NCI-H2029 treated with DMSO at 0.1 percent for 48 hours (cell line): ENCODE data around the gene ENKD1.

Experiments
- DNase-seq: peaks from one replicate; lab custom pipeline; 2025; lab: John Stamatoyannopoulos, UW

The ENKD1 gene

DNA sequence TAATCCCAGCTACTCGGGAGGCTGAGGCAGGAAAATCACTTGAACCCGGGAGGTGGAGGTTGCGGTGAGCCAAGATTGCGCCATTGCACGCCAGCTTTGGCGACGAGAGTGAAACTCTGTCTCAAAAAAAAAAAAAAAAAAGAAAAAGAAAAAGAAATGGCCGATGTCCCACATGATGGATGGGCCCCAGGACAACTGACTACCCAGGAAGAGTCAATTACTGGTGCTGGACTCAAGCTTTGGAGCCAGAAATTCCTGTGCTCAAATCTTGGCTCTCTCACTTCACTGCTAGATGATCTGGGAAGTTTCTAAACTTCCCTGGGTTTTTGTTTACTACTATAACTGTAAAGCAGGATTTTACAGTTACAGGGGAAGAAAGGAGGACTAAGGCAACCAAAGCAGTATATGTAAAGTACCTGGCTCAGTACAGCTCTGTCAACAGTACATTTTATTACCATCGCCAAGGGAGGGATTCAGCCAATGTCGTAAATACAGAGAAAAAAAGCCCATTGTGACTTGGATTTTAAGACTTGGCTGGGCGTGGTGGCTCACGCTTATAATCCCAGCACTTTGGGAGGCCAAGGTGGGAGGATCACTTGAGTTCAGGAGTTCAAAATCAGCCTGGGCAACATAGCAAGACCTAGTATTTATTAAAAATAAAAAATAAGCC lies 11.9 kb upstream of the ENKD1 start:
- no peak for DNase-seq

DNA sequence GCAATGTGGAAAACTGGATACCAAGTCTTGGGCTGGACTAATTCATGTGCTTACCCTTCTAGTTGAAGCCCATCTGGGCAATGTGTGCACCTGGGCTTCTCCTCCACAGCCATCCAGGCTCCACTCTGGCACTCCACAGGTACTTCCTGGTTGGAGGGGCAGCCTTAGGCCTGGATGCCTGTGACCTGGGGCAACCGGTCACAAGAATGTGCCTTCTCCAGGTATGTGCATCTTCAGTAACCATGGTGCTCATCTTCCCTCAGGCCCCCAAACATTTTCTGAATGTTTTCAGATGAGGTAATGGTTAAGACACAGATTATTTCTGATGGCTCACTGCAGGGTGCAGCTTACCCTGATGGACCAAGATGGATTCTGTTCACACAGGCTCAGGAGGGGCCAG lies 11.2 kb upstream of the ENKD1 start:
- DNase-seq: no peak

DNA sequence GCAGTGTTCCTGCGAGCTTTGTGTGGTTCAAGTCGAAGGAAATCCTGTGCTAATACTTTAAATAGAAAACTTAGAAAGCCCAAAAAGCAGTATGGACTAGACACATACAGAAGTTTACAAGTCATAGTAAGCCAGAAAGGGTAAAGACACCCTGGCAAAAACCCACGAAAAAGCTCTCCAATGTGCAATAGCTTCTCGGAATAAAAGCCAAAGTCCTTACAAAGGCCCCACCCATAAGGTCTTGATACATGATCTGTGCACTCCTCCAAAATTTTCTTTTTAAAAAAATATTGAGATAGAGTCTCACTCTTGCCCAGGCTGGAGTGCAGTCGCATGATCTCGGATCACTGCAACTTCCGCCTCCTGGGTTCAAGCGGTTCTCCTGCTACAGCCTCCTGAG lies 10.4 kb upstream of the ENKD1 start:
- DNase-seq: no peak

DNA sequence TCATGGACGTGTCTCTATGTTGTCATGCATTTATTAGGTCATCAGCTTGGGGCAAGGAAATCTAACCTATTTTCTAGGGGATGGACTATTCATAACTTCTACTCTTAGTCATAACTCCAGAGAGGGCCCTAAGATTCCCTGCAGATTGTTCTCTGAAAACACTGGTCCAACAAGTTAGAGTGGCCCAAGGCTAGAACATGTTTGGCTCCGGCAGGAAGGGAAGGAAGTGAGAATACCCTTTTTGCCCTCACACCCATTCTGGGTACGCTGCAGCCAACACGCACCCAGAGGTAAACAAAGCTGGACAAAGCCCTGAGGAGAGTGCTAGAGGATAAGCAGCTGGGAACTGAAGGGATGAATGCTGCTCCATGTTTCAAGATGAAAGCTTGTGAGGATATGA lies 10.0 kb upstream of the ENKD1 start:
- no peak for DNase-seq

DNA sequence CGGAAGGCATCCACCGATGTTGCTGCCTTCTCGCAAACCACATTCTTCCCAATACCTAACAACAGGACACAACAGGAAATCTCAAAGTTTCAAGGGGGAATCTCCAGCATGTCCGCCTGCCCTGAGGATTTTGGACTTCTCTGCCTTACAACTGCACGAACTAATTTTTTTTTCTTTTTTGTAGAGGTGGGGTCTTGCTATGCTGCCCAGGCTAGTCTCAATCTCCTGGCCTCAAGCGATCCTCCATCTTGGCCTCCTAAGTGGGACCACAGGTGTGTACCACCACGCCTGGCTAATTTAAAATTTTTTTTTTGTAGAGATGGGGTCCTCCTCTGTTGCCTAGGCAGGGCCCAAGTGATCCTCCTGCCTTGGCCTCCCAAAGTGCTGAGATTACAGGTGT lies 9.4 kb upstream of the ENKD1 start:
- no peak for DNase-seq

DNA sequence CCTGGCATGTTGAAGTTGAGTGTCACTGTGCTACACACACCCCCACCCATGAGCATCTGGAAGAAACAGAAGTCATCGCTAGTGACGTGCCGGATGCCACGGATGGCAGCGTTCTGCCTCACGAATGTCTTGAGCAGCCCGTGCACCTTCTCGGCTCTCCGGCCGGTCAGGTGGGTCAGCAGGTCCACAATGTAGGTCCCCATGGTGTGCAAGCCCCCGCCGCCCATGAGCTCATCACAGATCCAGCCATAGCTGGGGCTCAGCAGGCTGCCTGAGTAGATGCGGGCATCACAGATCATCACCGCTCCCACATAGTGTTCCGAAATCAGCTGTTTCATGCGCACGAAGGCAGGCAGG lies 9.0 kb upstream of the ENKD1 start:
- DNase-seq: no peak

DNA sequence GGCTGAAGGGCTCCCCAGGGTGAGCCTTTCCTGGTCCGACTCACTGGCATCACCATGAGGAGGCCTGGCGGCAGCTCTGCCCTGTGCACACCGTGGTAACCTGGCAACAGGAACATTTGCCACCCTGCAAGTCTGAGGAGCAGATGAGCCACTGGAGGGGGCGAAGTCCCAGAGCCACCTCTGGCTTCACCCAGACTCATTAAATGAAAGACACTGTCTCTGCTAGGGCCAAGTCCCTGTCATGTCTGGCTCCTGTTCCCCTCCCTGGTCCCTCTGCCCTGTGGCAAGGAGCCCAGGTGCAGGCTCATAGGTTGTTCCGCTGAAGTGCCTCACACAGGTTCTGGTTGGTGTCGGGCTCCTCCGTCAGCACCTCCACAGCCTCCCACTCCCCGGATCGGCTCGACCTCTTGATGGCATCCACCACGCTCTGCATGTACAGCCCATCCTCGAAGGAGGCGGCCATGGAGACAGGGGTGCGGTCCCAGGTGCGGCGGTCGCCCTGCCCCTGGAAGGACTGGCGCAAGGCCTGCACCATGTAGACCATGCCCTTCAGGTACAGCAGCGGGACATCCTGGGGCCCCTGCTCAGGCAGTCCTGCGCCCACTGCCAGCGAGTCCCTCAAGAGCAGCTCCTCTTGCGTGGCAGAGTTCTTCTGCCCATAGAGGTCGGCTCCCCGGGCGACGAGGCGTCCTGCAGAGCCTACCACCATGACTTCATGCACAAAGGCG lies 8.5 kb upstream of the ENKD1 start:
- no peak for DNase-seq

DNA sequence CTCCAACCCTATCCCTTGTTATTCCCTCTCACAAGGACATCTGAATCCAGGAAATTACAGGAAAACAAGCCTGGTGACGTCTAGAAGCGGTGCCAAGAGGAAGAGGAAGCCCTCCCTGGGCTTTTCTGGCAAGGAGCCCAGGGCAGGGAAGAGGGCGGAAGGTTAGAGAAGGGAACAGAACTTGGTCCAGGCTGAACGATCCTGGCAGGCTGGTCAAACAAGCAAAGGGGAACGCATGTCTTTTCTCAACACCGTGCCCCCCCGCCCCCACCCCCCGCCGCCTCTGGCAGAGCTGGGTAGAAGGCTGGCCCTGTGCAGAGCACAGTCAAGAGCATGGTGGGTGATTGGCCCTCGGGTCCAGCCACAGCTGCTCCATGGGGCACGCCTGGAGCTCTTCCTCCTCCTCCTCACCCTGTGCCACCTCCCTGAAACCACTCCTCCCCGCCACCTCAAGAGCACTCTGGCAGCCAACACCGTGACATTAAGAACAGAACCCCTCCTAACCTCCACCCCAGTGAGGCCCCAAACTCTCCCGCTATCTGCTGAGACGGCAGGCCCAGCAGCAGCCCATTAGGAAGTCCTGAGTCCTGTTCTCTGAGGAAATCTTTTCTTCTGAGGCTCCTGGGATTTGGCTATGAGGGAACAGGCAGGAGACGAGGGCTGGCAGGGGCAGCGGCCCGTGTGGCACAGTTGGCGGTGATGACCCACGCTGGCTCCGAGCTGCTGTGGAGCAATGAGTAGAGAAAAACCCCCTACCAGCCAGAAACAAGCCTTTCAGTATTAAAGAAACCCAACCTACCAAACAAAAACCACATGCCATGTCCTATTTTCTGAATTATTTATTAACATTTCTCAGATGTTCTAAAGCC lies 7.4 kb upstream of the ENKD1 start:
- peak; percentile 70 for DNase-seq

DNA sequence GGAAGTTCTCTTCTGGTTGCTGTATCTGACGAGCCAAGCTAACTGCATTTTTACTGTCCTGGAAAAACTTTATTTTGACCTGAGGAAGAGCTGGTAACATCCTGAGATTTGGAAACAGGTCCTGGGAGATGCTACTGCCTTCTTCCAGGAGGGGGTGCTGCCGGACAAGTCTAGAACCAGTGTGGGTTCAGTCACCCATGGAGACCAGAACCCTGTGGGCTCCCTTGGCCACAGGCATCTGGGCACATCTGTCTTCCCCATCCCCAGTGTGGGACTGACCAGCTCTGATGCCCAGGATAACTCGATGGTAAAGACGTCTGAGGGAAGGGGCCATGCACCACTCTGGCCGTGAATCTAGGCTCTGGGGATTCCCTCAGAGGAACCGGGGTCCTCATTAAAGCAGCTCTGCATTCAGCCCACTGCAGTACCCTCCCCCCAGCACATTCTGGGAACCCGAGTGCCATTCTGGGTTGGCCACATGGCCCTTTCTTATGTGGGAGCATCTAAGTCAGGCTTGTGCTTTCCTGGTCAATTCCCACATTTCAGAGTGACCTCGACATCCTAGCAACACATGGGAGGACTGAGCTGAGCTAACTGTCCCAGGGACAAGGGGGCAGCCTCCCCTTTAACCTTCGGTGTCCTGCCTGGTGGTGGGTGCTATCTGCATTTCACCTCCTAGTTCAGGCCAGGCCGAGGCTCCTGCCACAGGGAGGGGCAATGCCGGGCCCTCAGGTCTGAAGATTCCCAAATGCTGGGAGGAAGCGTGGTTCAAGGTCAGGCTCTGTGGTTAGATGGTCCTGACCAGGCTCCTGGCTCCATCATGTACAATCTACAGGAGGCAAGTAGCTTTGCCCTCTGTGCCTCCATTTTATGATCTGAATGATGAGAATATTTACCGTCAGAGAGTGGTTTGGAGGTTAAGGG lies 6.5 kb upstream of the ENKD1 start:
- no peak for DNase-seq

DNA sequence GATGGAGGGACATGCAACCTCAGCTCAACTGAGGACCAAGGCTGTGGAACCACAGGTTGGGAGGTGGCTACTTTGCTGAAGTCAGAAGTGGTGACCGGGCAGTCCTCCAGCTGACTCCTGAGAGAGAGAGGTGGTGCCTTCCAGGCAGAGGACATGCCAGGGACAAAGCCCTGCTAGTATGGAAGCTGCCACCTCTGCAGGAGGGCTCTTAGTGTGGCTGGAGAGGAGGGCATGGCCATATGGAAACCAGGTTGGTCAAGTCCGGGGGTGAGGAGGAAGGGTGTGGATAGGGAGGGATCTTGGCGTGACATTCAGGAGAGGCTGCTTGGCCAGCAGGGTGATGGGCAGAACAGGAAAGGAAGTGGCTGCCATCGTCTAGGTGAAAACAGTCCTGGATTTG lies 5.8 kb upstream of the ENKD1 start:
- no peak for DNase-seq

DNA sequence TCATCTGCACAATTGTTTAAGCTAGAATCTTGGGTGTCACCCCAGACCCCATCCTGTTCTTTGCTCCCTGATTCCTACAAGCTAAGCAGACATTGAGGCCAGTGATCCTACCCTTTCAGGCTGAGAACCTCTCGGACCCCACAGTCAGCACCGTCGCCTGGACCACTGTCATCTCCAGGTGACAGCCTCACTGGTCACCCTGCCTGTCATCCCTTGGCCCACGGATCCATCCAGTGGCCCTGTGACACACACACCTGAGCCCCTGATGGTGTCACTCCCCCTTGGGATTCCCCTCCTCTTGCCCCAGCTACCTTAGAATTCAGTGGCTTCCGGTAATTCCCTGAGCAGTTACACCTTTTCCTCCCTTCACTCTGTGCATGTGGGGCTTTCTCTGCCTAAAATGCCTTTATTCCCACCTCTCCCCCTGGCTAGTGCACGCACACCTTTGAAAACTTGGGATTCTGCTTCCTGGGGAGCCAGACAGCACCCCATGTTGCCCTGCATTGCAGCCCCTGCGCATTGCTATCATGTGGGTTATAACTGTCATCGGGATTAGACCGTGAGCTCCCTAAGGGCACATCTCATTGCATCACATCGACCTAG lies 3.0 kb upstream of the ENKD1 start:
- no peak for DNase-seq

DNA sequence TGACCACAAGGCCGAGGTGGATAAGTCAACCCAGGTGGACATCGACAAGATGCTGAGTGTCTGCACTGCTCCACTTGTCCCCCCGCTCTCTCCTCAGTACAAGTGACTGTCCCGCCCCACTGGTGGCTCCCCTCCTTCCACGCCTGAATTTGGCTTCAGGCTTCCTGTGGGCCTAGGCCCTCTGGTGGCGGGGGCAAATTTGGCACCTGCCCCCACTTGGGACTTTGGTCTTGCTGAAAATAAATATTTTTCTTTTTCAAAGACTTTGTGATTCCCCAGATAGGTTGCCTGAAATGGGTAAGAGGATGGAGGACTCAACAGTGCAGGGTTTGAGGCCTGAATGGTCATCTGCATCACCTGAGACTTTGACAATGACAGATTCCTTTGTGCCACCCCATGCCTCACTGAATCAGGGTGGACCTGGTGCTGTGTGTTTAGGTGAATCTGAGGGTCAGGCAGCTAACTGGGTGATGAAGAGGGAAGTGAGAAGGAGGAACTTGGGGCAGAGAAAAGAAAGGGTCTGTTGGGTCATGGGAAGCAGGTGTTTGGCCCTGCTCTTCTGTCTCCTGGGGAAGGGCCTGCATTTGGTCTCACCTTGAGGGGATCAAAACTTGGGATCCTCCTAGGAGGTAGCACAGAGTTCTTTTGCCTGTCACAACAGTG lies 2.1 kb upstream of the ENKD1 start:
- DNase-seq: no peak

DNA sequence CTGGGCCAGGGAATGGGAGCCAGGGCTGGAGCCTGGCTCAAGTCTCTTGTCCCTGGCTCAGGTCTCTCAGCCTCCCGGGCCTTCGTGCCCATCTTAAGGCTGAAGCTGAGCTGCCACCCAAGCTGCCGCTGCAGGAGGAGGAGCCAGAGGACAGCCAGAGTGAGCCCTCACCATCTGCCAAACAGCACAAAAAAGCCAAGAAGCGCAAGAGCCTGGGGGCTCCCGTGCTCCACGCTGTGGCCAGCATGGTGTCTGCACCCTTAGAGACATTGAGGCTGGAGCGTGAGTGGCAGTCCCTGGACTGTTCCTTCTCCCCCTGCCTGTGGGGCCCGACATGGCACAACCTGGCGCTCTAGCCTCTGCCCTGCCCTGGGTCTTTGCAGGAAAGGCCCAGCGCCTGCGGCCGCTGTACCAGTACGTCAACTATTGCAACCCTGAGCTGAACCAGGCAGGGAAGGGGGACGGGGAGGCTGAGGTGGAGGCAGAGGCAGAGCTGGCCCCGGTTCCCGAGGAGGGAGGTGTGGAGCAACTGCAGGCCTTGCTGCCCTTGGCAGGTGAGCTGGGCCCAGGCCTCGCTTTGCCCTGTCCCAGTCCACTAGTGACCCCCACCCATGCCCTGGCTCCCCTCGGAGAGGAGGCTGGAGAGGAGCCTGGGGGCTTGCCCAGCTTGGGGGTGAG lies 1.4 kb upstream of the ENKD1 start:
- DNase-seq: peak; percentile 10

DNA sequence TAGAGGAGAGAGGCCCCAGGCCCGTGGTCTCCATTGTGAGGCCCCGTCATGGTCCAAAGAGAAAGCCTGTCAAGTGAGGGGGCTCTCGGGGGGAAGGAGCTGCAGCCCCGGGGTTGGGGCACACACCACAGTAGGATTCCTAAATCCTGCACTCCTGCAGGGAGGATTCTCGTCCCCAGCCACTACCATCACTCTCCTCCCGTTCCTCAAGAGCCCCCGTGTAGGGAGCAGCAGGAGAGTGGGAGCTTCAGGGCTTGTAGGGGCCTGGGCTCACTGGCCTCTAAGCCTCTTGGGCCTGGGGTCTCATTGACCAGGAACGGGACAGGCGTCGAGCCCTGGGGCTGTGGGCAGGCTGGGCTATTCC lies 885 bp upstream of the ENKD1 start:
- no peak for DNase-seq

DNA sequence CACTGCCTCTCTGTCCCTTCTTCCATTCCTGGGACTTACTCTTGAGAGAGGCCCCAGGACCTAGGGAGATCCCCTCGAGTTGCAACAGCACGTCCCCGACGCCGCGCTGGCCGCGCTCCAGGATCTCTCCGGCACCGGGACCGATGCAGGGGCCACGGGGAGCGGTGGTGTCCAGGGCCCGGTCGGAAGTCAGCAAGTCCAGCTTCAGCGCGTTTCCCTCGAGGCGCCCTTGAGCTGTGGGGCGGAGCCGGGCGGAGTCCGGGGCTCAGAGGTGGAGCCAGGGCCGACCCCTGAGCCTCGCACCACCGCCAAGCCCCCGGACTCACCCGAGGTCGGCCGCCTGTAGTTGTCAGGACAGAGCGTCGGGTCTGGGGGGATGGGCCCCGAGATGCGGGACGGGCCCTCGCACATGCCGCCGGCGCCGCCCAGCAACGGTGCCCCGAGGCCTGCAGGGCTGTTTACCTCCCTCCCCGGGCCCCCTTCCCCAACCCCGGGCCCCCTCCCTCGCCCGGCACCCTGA lies 458 bp downstream of the ENKD1 start:
- DNase-seq: no peak

DNA sequence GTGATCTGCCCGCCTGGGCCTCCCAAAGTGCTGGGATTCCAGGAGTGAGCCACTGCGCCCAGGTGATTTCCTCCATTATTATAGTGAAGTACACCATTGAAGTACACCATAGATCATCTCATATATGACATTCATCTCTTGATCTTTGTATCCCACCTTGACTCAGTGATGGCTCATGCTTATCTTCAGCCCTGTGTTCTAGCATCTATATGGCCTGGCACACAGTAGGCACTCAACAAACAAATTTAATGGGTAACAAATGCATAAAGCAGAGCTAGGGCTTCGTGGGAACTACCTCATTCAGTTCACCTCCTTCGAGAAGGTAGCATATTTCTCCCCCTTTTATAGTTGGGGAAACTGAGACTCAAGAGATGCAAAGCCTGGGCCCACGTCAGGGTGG lies 952 bp downstream of the ENKD1 start:
- DNase-seq: no peak

DNA sequence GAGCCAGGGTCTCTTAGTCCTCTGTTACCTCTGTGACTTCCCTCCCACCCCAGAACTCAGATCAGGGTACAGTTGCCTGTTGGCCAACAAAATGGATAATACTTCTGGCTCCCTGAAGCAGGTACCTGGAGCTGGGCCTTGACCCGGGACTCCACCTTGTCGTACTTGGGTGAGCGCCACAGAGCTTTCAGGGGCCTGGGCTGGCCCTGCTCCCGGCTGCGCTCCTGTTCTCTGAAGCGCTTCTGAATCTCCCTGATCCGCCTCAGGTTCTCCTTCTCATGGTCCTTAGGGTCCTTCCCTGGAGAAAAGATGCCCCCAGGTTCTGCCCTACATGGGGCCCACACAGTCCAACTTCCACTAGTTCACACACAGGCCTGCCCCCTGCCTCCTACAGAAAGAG lies 1.7 kb downstream of the ENKD1 start:
- no peak for DNase-seq

DNA sequence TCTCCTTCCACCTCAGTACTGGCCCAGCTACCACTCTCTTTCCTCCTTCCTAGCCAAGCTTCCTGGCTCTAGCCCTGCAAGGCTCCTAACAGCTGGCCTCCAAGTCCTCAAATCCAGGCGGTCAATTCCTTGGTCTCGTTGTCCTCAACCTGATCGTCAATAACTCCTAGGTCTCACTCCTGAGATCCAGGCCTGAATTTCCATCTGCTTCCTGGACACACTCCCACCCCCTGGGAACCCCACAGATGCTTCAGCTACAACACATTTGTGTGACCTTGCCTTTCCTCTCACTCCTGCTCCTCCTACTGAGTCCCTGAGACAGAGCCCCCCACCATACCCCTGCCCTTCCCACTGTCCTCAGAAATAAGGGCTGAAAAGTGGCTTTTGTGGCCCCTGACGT lies 2.3 kb downstream of the ENKD1 start:
- DNase-seq: no peak

DNA sequence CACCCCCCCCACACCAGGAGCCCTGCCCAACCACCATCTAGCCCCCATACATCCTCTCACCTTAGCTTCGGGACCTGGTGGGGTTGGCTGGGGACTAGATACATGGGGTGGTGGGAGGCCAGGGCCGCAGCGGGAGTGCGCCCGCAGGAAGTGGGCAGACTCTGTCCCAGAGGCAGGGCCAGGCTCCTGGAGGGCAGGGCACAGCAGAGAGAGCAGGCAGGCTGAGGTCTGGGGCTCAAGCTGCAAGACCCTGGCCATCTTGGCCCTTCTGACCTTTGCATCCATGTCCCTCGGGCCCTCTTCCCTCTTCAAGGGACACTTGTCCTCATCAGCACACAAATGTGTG lies 2.7 kb downstream of the ENKD1 start:
- no peak for DNase-seq

DNA sequence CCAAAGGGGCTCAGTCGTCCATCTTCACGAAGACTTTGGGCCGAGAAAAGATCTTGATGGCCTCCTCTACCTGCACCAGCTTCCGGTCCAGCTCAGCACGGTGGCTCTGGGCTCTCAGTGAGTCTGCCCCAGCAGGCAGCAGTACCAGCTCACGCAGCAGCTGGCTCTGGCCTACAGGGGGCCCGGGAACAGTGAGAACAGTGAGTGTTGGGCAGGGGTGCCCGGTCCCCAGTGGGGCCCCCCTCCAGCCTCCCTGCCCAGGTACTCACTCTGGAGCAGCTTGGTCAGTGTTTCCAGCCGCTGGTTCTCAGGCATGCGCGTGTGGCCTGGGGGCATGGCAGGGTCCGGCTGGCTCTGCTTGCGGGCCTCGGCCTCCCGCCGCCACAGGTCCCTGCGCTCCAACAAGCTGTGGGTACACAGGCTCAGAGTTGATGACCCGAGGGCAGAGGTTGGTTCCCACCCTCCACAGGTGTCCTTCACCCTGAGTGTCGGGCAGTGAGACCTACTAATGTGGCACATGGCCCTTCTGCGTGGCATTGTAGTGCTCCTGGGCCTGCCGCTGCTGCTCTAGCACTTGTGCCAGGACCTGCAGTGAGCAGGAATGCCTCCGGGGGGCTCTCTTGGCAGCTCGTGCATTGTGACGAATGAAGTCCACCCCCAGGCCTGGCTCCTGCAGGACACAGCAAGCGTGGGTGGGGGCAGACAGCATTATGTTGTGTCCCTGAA lies 3.2 kb downstream of the ENKD1 start:
- no peak for DNase-seq
